Brain microvascular endothelial cell (primary cell): ENCODE data around the gene TAS2R50.

ENCODE experiments used
- DNase-seq: peaks from one replicate; pipeline ENCODE4 v3.0.0-alpha.2; 2020
- H3K27ac ChIP-seq: fragments of 250-450 bp; sonication (Bioruptor Pico); 2 replicates; pipeline ENCODE4 v1.5.1; 2020; ENCODE audit warnings: mild to moderate bottlenecking, moderate library complexity
- H3K27me3 ChIP-seq: fragments of 250-450 bp; sonication (Bioruptor Pico); replicated peaks from 2 replicates; pipeline ENCODE4 v1.5.1; 2020; ENCODE audit warnings: mild to moderate bottlenecking
- H3K36me3 ChIP-seq: fragments of 250-450 bp; sonication (Bioruptor Pico); replicated peaks from 2 replicates; pipeline ENCODE4 v1.5.1; 2020; ENCODE audit warnings: mild to moderate bottlenecking
- H3K4me3 ChIP-seq: 2 replicates; pipeline ENCODE4 v1.5.1; 2011; ENCODE audit warnings: low read depth, mild to moderate bottlenecking, control low read depth, low read length, moderate library complexity
- CTCF ChIP-seq: IDR thresholded peaks from 2 replicates; pipeline ENCODE4 v1.5.1; 2011; ENCODE audit warnings: low read depth, mild to moderate bottlenecking, moderate library complexity, low read length, control low read depth, inconsistent platforms; ENCODE audit errors: missing control alignments
- in situ Hi-C: cut with HindIII; loops from 2 replicates; pipeline ENCODE4 v1.10.0; 2017; ENCODE audit warnings: low sequenced_read_pairs, low pct_ligation_motif_present

The TAS2R50 gene

GRCh38 chr12:10936506-10936905, 50.2 kb downstream of the TAS2R50 start:
- Histone ChIP-seq H3K27me3 (no peaks in the 10 kb centered on the region), H3K36me3 (no peaks in the 10 kb centered on the region), H3K27ac (no peak overlapping the region), H3K4me3 (no peak overlapping the region)
- no peak for TF ChIP-seq CTCF
- in situ Hi-C loops: no loop called here
- DNase-seq: no peak
